ENCODE results near the gene APRT.
A peak's percentile ranks its signal among the peaks of the same experiment; 100 is the strongest.

The APRT gene

GRCh38 chr16:88771294-88771772 is 40.4 kb downstream of the APRT start:
- DNase-seq, result no peak

GRCh38 chr16:88770461-88771293 is 41.1 kb downstream of the APRT start:
- peak; percentile 49 for DNase-seq

GRCh38 chr16:88769617-88770460 is 41.9 kb downstream of the APRT start:
- no peak for DNase-seq

- no peak for DNase-seq
Observed at GRCh38 chr16:88768071-88768783, 43.5 kb downstream of the APRT start.

DNA sequence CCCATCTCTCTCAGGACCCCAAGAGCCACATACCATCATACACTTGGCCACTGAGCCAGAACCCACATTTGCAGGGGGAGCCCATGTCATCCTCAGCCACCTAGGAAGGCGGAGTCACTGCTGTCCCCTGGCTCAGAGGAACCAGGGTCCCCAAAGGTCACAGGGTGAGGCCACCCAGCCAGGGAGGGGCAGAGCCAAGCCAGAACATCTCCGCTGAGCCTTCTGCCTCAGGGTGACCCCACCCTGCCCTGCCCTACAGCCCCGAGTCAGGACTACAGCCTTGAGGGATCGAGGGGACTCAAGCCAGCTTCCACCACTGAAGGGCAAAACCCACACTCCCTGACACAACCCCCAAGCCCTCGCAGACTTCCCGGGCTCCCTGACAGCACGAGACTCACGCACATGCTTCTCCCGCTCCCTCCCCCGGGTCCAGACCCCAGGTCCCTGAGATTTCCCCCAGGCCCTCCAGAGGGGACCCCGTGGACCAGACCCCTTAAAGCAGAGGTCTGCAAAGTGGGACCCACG is 44.1 kb downstream of the APRT start:
- no peak for DNase-seq

GRCh38 chr16:88766975-88767374 is 44.8 kb downstream of the APRT start:
- no peak for DNase-seq

GRCh38 chr16:88764913-88765349 is 46.8 kb downstream of the APRT start:
- no peak for DNase-seq

GRCh38 chr16:88764080-88764479 is 47.6 kb downstream of the APRT start:
- no peak for DNase-seq

DNA sequence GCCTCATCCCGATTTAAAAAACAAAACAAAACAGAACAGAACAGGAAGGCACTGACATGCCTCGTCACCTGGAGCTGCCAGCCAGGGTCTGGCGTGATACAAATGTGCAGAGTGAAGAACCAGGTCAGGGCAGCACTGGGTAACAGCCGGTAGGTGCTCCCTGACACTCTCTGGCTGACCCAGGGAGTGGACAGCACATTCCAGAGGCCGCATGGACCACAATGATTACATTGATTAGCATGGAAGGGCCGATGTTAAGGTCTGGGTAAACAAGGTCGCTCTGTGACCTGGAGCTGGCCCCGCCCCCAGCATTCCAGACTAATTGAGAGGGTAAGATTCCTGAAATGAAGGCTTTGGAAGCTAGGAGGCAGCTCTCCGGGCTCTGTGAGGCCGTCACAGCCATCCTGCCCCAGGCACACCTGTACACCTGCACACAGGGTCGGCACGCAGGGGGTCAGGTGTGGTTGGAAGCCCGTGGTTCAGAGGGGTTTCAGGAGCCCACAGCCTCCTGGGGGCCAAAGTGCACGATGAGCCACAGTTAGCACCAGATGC is 48.1 kb downstream of the APRT start:
- no peak for DNase-seq

DNA sequence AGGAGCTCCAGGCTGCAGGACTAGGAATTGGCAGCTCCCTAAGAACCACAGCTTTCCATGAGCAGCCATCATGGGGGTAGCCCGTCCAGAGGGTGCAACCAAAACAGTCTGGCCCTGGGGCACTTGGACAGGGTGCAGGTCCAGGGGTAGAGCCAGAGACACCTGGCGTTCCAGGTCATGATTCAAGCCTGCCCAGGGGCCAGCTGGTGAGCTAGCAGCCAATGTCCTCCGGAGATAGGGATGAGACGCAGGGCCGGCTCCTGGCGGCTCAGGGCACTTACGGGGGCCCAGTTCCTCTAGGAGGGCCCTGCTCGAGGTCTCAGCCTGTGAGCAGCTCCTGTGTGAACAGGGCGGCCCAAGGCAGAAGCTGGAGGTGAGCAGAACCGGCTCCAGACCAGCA is 48.8 kb downstream of the APRT start:
- no peak for DNase-seq

DNA sequence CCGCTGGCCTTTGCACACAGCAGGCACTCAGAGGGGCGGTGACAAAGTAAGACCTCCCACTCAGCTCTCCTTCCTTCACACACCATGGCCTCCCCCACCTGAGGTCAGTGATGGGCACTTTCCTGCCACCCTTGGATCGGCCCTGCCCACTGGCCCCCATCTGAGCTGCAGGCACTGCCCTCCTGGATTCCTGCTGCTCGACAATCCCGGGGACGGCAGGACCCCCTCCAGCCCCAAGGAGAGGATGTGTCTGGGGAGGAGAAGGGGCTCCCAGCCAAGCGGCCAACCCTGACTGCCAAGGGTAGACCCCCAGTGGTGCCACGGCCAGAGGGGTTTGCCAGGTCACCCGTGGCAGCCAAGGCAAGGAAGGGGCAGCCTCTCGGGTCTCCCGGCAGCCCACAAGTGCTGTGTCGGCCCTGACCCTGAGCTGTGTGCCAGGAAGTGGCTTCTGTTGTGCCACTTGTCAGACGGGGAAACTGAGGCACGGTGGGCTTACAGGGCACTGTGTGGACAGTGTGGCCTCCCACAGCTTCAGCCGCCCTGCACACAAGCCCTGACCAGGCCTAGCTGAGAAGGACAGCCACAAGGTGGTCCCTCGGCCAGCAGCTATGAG is 49.4 kb downstream of the APRT start:
- DNase-seq, result no peak

DNA sequence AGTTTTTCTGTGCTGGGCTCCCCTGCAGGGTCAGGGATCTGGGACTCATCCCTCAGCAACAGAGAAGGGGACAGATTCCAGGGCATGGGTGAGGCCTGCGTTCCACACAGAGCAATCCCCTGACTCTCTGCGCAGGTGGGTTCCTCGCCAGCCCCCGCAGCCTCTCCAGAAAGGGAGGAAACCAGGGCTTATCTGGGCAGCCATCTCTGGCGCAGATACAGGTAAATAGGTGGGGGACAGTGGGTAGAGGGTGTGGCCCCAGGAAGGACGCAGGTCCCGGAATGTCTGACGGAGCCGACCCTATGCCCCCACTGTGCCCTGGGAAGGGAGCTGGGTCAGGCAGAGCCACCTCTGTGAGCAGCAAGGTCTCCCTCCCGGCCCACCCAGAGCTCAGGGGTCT is 49.9 kb downstream of the APRT start:
- DNase-seq, result no peak

DNA sequence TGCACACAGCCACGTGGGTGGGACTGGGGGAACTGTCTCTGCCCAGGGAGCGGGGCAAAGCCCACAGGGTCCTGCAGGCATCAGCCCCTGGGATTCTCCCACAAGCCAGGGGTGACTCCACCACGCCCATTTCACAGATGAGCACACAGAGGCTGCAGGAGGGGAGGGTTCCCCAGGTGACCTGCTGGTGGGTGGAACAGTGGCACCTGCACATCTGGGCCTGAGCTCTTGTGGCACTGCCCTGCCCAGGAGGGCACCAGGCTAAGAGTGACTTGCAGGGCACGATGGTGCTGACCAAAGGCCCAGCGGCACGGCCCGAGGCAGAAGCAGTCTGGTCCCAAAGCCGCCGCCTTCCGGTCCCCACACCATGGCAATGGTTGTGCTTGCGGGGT is 50.6 kb downstream of the APRT start:
- DNase-seq, result no peak

- no peak for DNase-seq
Observed at GRCh38 chr16:88760424-88761142, 51.1 kb downstream of the APRT start.

DNA sequence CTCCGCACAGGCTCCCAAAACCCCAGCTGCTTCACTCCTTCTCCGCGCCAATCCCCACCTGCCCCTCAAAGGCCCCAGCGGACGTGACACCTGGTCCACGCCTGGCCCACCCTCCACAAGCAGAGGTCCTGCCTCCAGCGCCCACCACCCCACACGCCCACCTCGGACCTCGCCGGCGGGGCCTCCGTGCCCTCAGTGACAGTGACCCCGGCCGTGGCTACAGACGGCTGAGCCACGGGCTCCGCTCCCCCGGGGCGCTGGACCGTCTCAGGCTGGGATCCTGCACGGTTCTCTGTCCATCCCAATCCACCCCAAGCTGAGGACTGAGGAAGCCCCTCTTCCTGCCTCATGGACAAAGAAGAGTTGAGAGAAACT is 51.8 kb downstream of the APRT start:
- DNase-seq, result no peak
